ENCODE data around the gene AVP. TPM values are rescaled to one million over a fixed set of nuclear protein-coding genes. Genes with fewer than 3 reads are reported as not detected.

AVP gene
- total and polyA plus RNA-seq, 2 of the 13 experiments (the other 11 are each of a cell fraction or from before 2014, with no cell fraction given) = 0.12 TPM; not detected in 1

DNA sequence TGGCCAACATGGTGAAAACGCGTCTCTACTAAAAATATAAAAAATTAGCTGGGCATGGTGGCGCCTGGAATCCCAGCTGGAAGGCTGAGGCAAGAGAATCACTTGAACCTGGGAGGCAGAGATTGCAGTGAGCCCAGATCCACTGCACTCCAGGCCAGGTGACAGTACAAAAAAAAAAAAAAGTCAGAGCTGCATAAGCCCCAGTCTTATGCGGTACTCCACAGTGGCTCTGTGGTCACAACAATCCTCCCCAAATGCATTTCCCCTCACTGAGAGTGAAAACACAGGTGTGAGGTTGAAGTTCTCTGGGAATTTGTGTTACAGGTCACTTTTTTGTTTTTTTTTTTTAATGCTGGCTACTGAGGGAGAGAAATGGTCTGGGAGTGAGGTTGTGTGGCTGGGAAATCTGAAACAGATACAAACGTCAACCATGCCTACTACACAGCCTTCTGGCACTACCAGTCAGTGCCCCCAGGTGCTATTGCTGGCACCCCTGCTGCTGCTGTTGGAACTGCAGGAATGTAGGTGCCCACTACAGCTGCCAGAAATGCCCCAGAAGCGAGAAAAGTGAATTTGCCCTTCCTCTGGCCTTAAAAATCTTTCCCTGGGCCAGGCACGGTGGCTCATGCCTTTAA is 33.0 kb downstream of the AVP start:
- no peak for DNase-seq (ENCODE audit: low spot score)
- Histone ChIP-seq H3K27ac (ENCODE audit: extremely low read length, insufficient read depth, low read length) (peak overlapping the region; percentile 2), H4K20me1 (ENCODE audit: insufficient read depth, low read length) (no peaks in the 10 kb centered on the region), H3K9me3 (ENCODE audit: low read length) (no peaks in the 10 kb centered on the region), H2AFZ (ENCODE audit: low read length) (no peak overlapping the region), H3K4me1 (ENCODE audit: insufficient read depth, low read length) (peaks cover 42% of the 10 kb centered on the region), H3K4me3 (replicated peaks in 1 of 3; ENCODE audit: insufficient read depth in 1 of 3, low read depth in 2 of 3, low read length in 3 of 3) (no peak overlapping the region), H3K4me2 (ENCODE audit: low read depth, low read length) (no peak overlapping the region), H3K79me2 (ENCODE audit: insufficient read depth, low read length) (peaks cover 14% of the 10 kb centered on the region), H3K36me3 (replicated peaks in 1 of 2; ENCODE audit: control insufficient read depth in 1 of 2, insufficient read depth in 2 of 2, low read length in 2 of 2) (peaks cover 18 to 29% of the 10 kb centered on the region in 2 experiments), H3K9ac (ENCODE audit: insufficient read depth, low read depth, low read length) (no peak overlapping the region), H3K27me3 (ENCODE audit: control insufficient read depth in 1 of 2, insufficient read depth in 2 of 2, low read length in 2 of 2) (no peaks in the 10 kb centered on the region; a peak in 1 of 5 replicates)
- POLR2A ChIA-PET = interaction anchor here (1.8 kb wide), 1 partner anchor 32 kb away, joined by 5 read pairs; no protein-coding TSS in a partner anchor
- no TSS peak for BruUV-seq (replicated peaks)
- CTCF ChIA-PET (ENCODE audit: low intra/inter-chr PET ratio, low total read pairs) = interaction anchor here (4.7 kb wide), 1 partner anchor 25 kb away, joined by 61 read pairs; no protein-coding TSS in a partner anchor
- intact Hi-C loops (cut with micrococcal nuclease; ENCODE audit: unreplicated experiment) = loop anchor here (5.0 kb wide), 1 partner anchor 121 kb away; the partner anchor contains the start of gene LZTS3
- no peak for FAIRE-seq
- ATAC-seq = peak; percentile 62
- 69% methylated on average over 7 of the region's 7 CpGs for WGBS (ENCODE audit: low lambda C conversion rate)
- in situ Hi-C loops (cut with HindIII; ENCODE audit: extremely low pct_ligation_motif_present, low pct_unique_long_range_greater_than_20kb) = loop anchor here (10.0 kb wide), 1 partner anchor 63 kb away; no protein-coding TSS in a partner anchor
- TF ChIP-seq HNRNPL (IDR thresholded peaks at IDR 0.05; ENCODE audit: low read depth, low read length) = 0 out of 2 replicates have a peak, but pooled peaks have one; percentile 59
- no peak for TF ChIP-seq ZBTB1 (CRISPR knock-in tag; IDR thresholded peaks at IDR 0.05; ENCODE audit: borderline replicate concordance)
- no peak for TF ChIP-seq REPIN1 (CRISPR knock-in tag; IDR thresholded peaks at IDR 0.05; ENCODE audit: borderline replicate concordance, low read depth)
- TF ChIP-seq IKZF4 (CRISPR knock-in tag; IDR thresholded peaks at IDR 0.05; ENCODE audit: borderline replicate concordance, low read depth, not compliant biosample characterization) = no peak
- TF ChIP-seq ZNF441 (CRISPR knock-in tag; IDR thresholded peaks at IDR 0.05; ENCODE audit: borderline replicate concordance) = no peak
- TF ChIP-seq HHEX (CRISPR knock-in tag; IDR thresholded peaks at IDR 0.05) = no peak
- TF ChIP-seq NKX3-1 (CRISPR knock-in tag; IDR thresholded peaks at IDR 0.05) = no peak
- TF ChIP-seq, protein P1, sequence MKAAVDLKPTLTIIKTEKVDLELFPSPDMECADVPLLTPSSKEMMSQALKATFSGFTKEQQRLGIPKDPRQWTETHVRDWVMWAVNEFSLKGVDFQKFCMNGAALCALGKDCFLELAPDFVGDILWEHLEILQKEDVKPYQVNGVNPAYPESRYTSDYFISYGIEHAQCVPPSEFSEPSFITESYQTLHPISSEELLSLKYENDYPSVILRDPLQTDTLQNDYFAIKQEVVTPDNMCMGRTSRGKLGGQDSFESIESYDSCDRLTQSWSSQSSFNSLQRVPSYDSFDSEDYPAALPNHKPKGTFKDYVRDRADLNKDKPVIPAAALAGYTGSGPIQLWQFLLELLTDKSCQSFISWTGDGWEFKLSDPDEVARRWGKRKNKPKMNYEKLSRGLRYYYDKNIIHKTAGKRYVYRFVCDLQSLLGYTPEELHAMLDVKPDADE (CRISPR knock-in tag; IDR thresholded peaks at IDR 0.05) = no peak
- no peak for TF ChIP-seq ZNF598 (CRISPR knock-in tag; IDR thresholded peaks at IDR 0.05; ENCODE audit: borderline replicate concordance)
- TF ChIP-seq DR1 (CRISPR knock-in tag; IDR thresholded peaks at IDR 0.05) = no peak
- no peak for TF ChIP-seq ZNF496 (CRISPR knock-in tag; IDR thresholded peaks at IDR 0.05; ENCODE audit: insufficient replicate concordance)
- no peak for TF ChIP-seq HOXA7 (CRISPR knock-in tag; IDR thresholded peaks at IDR 0.05)
- TF ChIP-seq ZNF530 (CRISPR knock-in tag; IDR thresholded peaks at IDR 0.05; ENCODE audit: low read depth) = no peak
- TF ChIP-seq NFE2L2 (IDR thresholded peaks at IDR 0.05; ENCODE audit: low read length) = no peak
- no peak for TF ChIP-seq STAG1 (CRISPR knock-in tag; IDR thresholded peaks at IDR 0.05)
- no peak for TF ChIP-seq SP1 (IDR thresholded peaks at IDR 0.05)
- TF ChIP-seq SP1 (CRISPR knock-in tag; IDR thresholded peaks at IDR 0.05) = no peak
- TF ChIP-seq, protein P2, sequence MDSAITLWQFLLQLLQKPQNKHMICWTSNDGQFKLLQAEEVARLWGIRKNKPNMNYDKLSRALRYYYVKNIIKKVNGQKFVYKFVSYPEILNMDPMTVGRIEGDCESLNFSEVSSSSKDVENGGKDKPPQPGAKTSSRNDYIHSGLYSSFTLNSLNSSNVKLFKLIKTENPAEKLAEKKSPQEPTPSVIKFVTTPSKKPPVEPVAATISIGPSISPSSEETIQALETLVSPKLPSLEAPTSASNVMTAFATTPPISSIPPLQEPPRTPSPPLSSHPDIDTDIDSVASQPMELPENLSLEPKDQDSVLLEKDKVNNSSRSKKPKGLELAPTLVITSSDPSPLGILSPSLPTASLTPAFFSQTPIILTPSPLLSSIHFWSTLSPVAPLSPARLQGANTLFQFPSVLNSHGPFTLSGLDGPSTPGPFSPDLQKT (CRISPR knock-in tag; IDR thresholded peaks at IDR 0.05; ENCODE audit: borderline replicate concordance) = no peak
- TF ChIP-seq, protein P3, sequence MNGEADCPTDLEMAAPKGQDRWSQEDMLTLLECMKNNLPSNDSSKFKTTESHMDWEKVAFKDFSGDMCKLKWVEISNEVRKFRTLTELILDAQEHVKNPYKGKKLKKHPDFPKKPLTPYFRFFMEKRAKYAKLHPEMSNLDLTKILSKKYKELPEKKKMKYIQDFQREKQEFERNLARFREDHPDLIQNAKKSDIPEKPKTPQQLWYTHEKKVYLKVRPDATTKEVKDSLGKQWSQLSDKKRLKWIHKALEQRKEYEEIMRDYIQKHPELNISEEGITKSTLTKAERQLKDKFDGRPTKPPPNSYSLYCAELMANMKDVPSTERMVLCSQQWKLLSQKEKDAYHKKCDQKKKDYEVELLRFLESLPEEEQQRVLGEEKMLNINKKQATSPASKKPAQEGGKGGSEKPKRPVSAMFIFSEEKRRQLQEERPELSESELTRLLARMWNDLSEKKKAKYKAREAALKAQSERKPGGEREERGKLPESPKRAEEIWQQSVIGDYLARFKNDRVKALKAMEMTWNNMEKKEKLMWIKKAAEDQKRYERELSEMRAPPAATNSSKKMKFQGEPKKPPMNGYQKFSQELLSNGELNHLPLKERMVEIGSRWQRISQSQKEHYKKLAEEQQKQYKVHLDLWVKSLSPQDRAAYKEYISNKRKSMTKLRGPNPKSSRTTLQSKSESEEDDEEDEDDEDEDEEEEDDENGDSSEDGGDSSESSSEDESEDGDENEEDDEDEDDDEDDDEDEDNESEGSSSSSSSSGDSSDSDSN (CRISPR knock-in tag; IDR thresholded peaks at IDR 0.05) = no peak
- TF ChIP-seq FOSL2 (CRISPR knock-in tag; IDR thresholded peaks at IDR 0.05) = no peak

Data from HepG2 (cell line).